RKO (cell line): Measurements from ENCODE around the gene EVI2A.
"Not testable (repeated sequence)": the region's sequence is repeated elsewhere in the genome, so short reads cannot be mapped to it uniquely, and the experiment has no call there.

Experiments
- DNase-seq: peaks from one replicate; pipeline ENCODE4 v3.0.0-alpha.2; 2016; ENCODE audit warnings: low spot score

The EVI2A gene

GRCh38 chr17:31312223-31312622 lies 9.2 kb downstream of the EVI2A start:
- DNase-seq = not testable (repeated sequence)

DNA sequence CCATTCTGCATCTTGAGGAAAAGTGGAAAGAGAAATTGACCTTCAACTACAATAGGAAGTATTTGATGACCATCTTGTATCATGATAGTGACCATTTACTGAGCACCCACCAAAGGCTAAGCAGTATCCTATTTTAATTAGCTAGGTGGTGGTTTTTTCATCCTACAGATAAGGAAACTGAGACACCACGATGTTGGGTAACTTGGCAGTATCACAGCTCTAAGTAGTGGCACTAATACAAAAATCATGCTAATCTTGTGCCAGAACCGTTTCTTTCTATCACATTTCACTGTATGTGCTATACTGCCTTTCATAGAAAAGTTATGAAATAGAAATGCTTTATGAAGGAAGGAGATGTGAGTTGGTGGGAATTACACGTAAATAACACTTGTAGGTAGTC lies 9.9 kb downstream of the EVI2A start:
- no peak for DNase-seq

- DNase-seq = no peak
Measured at GRCh38 chr17:31310886-31311285, 10.5 kb downstream of the EVI2A start.

DNA sequence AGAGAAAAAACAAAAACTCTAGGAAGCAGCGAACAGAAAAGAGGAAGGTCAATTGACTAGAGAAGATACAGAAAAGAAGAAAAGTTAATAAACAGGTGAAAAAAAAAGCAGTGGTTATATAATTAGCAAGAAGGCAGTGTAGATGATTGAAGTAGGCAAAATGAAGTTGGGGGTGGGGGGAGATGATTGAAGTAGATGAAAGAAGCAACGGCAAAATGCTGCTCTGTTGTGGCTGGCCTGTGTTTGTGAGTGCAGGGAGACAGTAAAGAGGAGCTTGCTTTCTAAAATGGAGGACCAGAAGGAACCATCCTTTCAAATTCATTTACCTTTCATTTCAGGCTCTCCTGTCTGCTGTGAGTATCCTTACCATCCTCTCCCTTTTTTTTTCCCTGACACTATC lies 11.2 kb downstream of the EVI2A start:
- no peak for DNase-seq

- DNase-seq = no peak
Measured at GRCh38 chr17:31309556-31309955, 11.9 kb downstream of the EVI2A start.

- DNase-seq = no peak
Measured at GRCh38 chr17:31308372-31309334, 12.8 kb downstream of the EVI2A start.

DNA sequence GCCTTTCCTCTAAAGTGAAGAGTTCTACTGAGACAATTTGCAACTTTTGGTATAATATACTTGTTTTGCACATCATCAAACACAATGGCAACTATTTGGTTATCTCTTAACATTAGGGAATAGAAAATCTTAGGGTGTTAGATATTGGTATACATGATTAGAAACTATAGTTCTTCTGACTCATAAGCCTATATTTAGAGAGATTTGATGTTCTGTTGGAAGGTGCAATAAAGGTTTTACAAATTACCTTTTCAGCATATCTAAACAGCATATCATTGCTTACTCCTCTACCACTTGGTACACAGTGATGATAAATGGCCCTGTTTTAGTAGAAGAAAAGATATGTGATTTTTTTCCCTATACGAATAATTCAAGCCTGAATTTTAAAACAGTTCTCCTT lies 13.8 kb downstream of the EVI2A start:
- no peak for DNase-seq

DNA sequence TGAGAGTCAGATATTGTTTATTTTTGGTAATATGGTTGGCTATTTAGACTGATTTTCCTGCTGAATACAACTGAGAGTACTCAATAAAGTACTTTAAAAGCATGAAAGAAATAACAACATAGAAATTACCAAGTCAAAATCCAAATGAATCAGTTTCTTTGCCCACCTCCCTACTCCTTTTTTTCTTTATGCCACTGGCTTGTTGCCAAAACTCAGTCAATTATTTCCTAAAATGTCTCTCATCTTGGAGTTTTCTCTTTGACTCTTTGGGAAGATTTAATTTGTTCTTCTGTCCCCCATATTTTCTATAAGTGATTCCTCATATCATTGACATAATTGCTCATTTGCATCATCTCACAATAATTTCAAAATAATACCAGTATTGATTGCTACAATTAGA lies 21.8 kb downstream of the EVI2A start:
- DNase-seq = no peak

GRCh38 chr17:31297090-31297489 lies 24.3 kb downstream of the EVI2A start, which contains the start of gene OMG:
TSS of gene OMG (minus strand) at chr17:31297239. CDS start at chr17:31296331, 908 bp downstream.
- DNase-seq = no peak

GRCh38 chr17:31296142-31296541 lies 25.3 kb downstream of the EVI2A start:
- no peak for DNase-seq

GRCh38 chr17:31295489-31295871 lies 25.9 kb downstream of the EVI2A start:
- DNase-seq = no peak

GRCh38 chr17:31294820-31295488 lies 26.5 kb downstream of the EVI2A start:
- no peak for DNase-seq

DNA sequence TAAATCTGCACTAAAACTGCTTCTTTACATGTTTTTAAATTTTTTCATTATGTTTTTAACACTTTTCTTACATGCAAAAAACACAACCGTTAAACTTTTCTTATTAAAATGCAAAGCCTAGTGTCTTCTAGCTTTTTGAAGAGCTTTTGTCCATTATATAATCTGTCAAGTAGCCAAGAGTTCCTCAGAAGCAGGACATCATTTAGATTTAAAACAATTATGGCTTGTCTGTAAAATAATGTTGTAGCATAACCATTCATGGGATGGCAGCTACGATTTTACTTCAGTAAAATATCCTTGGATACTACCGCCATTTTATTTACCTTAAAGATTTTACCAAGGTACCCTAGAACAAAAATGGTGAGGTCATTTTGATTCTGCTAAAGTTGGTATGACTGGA lies 27.2 kb downstream of the EVI2A start:
- DNase-seq = no peak

DNA sequence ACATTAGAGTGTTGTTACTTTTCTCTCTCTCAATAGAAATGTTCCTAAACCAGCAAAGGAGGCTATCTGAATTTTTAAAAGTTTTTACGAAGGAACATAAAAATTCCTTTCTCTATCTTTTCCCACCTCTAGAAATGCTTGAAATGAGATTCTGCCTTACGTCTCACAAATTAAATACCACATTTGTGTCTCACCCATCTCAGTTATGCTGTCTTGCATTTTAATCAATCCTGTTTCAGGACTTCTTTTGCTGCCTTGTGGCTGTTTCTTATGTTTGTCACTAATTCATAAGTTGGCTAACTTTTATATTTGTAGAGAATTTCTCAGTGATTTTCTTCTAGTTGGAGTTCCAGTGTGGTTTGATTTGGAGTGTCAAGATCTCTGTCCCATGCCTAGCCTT lies 27.8 kb downstream of the EVI2A start:
- no peak for DNase-seq

DNA sequence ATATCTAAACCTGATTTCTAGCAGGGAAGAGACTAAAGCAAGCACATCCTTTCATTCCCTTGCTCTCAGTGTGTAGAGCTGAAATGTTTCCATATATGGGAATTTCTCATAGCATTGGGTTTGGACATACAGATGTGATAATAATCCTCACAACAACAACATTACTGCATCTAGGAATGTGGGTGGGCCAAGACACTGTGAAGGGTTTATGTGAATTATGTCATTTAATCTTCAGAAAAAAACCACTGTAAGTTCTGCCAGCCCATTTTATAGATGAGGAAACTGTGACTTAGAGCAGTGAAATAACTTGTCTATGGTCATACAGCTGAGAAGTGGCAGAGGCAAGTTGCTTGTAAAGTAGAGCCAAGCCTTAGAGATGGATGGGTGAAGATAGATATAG lies 29.6 kb downstream of the EVI2A start:
- DNase-seq = no peak

GRCh38 chr17:31289790-31290189 lies 31.6 kb downstream of the EVI2A start:
- DNase-seq = no peak

- not testable (repeated sequence) for DNase-seq
Measured at GRCh38 chr17:31287932-31288331, 33.5 kb downstream of the EVI2A start.

GRCh38 chr17:31286587-31286986 lies 34.8 kb downstream of the EVI2A start:
- DNase-seq = peak; percentile 14

GRCh38 chr17:31283841-31284240 lies 37.6 kb downstream of the EVI2A start:
- DNase-seq = no peak

- DNase-seq = no peak
Measured at GRCh38 chr17:31281061-31281460, 40.4 kb downstream of the EVI2A start.

GRCh38 chr17:31279401-31279800 lies 42.0 kb downstream of the EVI2A start:
- no peak for DNase-seq

- peak; percentile 41 for DNase-seq
Measured at GRCh38 chr17:31275116-31275515, 46.3 kb downstream of the EVI2A start.

- DNase-seq = no peak
Measured at GRCh38 chr17:31274252-31274651, 47.2 kb downstream of the EVI2A start.
